DND-41 (cell line): ENCODE results near the gene HCN2.

Experiments used
- CTCF ChIP-seq: IDR thresholded peaks from 2 replicates; pipeline ENCODE4 v1.5.1; 2012; ENCODE audit warnings: borderline replicate concordance, low read length, moderate library complexity, mild to moderate bottlenecking; ENCODE audit not compliant: poor library complexity, severe bottlenecking; ENCODE audit errors: extremely low read depth
- EZH2 ChIP-seq: IDR thresholded peaks from 3 replicates; pipeline ENCODE4 v1.6.1; 2012; ENCODE audit warnings: borderline replicate concordance, low read depth, mild to moderate bottlenecking, moderate library complexity, low read length, inconsistent platforms; ENCODE audit not compliant: severe bottlenecking

- TF ChIP-seq CTCF (no peak), EZH2 (no peak)
These were observed 11.6 kb downstream of the HCN2 start for GRCh38 chr19:601310-601709.
